HT1080 (cell line): Measurements from ENCODE around the gene PDE4DIP. TPM values are rescaled to one million over a fixed set of nuclear protein-coding genes. Genes with fewer than 3 reads are reported as not detected.
"Not testable (repeated sequence)": the region's sequence is repeated elsewhere in the genome, so short reads cannot be mapped to it uniquely, and the experiment has no call there.

Source experiments
- DNase-seq: peaks from one replicate; pipeline ENCODE4 v3.0.0-alpha.2; 2015; ENCODE audit warnings: low read depth
- small RNA-seq: library from RNA; depleted of rRNA; stranded (forward); fragments of <200 nt; gene quantifications from one replicate; pipeline ENCODE3, GENCODE V24; 2014
- total RNA-seq: library from RNA; depleted of rRNA; stranded (reverse); fragments of >200 nt; shearing (Covaris generic); gene quantifications from 2 replicates; pipeline ENCODE4 v1.2.3, GENCODE V29; 2014; rRNA removed

The PDE4DIP gene
- total RNA-seq, 1 experiment from 2014 or later = 19.9 TPM

- DNase-seq = not testable (repeated sequence)
Observed at GRCh38 chr1:149064611-149065010, 220.4 kb downstream of the PDE4DIP start.

GRCh38 chr1:149075505-149076127 lies 231.4 kb downstream of the PDE4DIP start:
- DNase-seq = not testable (repeated sequence)

Small RNA genes within 50 kb of the gene (small RNA-seq; reads per million reads assigned to genes)
- gene RN7SKP88 (not detected), gene RNU2-38P (not detected)

Other genes starting within 250 kb of the PDE4DIP start
- 13.8 and 15.1 TPM in 2 replicates for gene NBPF14, start 248.4 kb upstream of the PDE4DIP start, total RNA-seq
- 2.1 and 14.6 TPM in 2 replicates for gene NUDT4B, start 95.7 kb upstream of the PDE4DIP start, total RNA-seq